ENCODE measurements around the gene IPO9.

- TF ChIP-seq CTCF (conservative IDR thresholded peaks at IDR 0.05; ENCODE audit: low read depth, low read length) (no peak), EZH2 (IDR thresholded peaks at IDR 0.05; ENCODE audit: borderline replicate concordance, low read depth, low read length, poor library complexity, severe bottlenecking) (no peak)
These were observed 96.3 kb downstream of the IPO9 start for GRCh38 chr1:201925301-201925567.

Measured in A673 (cell line).